ENCODE measurements around the gene ARL15. TPM values are rescaled to one million over a fixed set of nuclear protein-coding genes. Genes with fewer than 3 reads are reported as not detected.
A peak's percentile ranks its signal among the peaks of the same experiment; 100 is the strongest.

ARL15 gene
- total and polyA plus RNA-seq, 2 donors (not counting 3 experiments of a cell fraction or from before 2014, with no cell fraction given): 11.9 to 24.4 TPM

DNA sequence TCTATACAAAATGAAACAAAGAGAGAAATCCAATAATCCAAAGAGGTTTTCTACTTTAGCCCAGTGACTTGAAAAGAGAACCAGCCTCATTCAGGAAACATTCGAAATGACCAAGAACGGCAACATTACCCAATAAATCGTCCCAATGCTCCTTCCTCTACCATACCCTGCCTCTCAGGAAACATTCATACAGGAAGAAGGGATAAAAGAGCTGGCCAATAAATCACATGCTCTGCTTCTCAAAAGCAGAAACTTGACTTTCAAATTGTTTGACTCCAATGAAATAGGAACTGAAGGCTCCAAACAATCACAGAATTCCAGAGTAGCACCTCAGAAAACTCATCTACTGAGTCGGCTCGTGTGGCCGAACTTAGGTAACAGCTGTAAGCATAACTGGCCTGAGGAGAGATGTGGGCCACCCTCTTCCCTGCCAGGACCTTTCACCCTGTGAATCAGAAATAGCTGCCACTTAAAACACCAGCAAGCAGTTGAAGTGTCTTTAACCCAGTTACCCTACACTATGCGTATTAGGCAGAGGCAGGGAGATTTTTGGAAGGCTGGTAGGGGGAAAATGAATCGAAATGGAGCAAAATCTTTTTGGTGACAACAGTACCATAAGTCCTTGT lies 14.6 kb downstream of the ARL15 start:
- BruUV-seq (replicated peaks): no TSS peak
- no peak overlapping the region for H2AFZ ChIP-seq (ENCODE audit: low read depth, low read length)
- TF ChIP-seq POLR2AphosphoS5 (IDR thresholded peaks at IDR 0.05; ENCODE audit: insufficient read depth, low read depth, low read length) (no peak), MYC (IDR thresholded peaks at IDR 0.05; ENCODE audit: low read depth, low read length) (no peak), FOS (IDR thresholded peaks at IDR 0.05; ENCODE audit: borderline replicate concordance, insufficient read depth, low read length) (no peak), GATA2 (IDR thresholded peaks at IDR 0.05; ENCODE audit: insufficient read depth, insufficient read length, low read depth, low read length) (no peak), EZH2 (IDR thresholded peaks at IDR 0.05; ENCODE audit: borderline replicate concordance, low read depth, low read length, severe bottlenecking) (no peak), JUN (IDR thresholded peaks at IDR 0.05; ENCODE audit: borderline replicate concordance, insufficient read depth, insufficient read length, low read depth) (no peak), POLR2A (IDR thresholded peaks at IDR 0.05; ENCODE audit: low read depth, low read length) (no peak)
- TF ChIP-seq, protein P1, sequence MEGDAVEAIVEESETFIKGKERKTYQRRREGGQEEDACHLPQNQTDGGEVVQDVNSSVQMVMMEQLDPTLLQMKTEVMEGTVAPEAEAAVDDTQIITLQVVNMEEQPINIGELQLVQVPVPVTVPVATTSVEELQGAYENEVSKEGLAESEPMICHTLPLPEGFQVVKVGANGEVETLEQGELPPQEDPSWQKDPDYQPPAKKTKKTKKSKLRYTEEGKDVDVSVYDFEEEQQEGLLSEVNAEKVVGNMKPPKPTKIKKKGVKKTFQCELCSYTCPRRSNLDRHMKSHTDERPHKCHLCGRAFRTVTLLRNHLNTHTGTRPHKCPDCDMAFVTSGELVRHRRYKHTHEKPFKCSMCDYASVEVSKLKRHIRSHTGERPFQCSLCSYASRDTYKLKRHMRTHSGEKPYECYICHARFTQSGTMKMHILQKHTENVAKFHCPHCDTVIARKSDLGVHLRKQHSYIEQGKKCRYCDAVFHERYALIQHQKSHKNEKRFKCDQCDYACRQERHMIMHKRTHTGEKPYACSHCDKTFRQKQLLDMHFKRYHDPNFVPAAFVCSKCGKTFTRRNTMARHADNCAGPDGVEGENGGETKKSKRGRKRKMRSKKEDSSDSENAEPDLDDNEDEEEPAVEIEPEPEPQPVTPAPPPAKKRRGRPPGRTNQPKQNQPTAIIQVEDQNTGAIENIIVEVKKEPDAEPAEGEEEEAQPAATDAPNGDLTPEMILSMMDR (IDR thresholded peaks at IDR 0.05; ENCODE audit: extremely low read depth in 1 of 2, insufficient read depth in 1 of 2, low read depth in 1 of 2, low read length in 2 of 2): no peak
- TF ChIP-seq, protein P2, sequence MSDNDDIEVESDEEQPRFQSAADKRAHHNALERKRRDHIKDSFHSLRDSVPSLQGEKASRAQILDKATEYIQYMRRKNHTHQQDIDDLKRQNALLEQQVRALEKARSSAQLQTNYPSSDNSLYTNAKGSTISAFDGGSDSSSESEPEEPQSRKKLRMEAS (IDR thresholded peaks at IDR 0.05; ENCODE audit: insufficient read depth, insufficient read length): no peak
- H3K4me2 ChIP-seq (ENCODE audit: insufficient read depth, low read length): no peak overlapping the region
- H3K79me2 ChIP-seq (ENCODE audit: control insufficient read depth, insufficient read depth, low read length): no peaks in the 10 kb centered on the region
- H3K4me3 ChIP-seq (replicated peaks in 1 of 3; ENCODE audit: insufficient read depth in 1 of 3, low read depth in 1 of 3, low read length in 3 of 3): no peak overlapping the region
- intact Hi-C loops (cut with micrococcal nuclease) (no loop called here), dilution Hi-C loops (cut with MboI; ENCODE audit: extremely low pct_ligation_motif_present, low sequenced_read_pairs) (no loop called here)
- no peak overlapping the region for H3K27ac ChIP-seq (ENCODE audit: insufficient read depth, low read depth, low read length)
- no peaks in the 10 kb centered on the region for H3K9me3 ChIP-seq (replicated peaks; ENCODE audit: control insufficient read depth, insufficient read depth, low read length)
- no peaks in the 10 kb centered on the region for H3K9me1 ChIP-seq (replicated peaks; ENCODE audit: control insufficient read depth, extremely low read depth, insufficient read depth, low read length)
- CTCF ChIA-PET: interaction anchor here (1.0 kb wide), 1 partner anchor 16 kb away, joined by 6 read pairs; no protein-coding TSS in a partner anchor
- peak; percentile 43 for FAIRE-seq
- POLR2A ChIA-PET: interaction anchor here (1.0 kb wide), 1 partner anchor 15 kb away, joined by 3 read pairs; the partner anchor contains the start of gene ARL15
- H3K9ac ChIP-seq (replicated peaks; ENCODE audit: extremely low read depth, insufficient read depth, low read length): no peak overlapping the region
- no peaks in the 10 kb centered on the region for H3K36me3 ChIP-seq (ENCODE audit: control insufficient read depth in 2 of 2, extremely low read depth in 1 of 2, insufficient read depth in 2 of 2, low read length in 2 of 2)
- peak; percentile 25 for DNase-seq (ENCODE audit: low read depth, low spot score)
- peaks cover 2% of the 10 kb centered on the region for H4K20me1 ChIP-seq (replicated peaks; ENCODE audit: control insufficient read depth, extremely low read depth, insufficient read depth, low read length)
- no peaks in the 10 kb centered on the region for H3K27me3 ChIP-seq (ENCODE audit: control insufficient read depth in 2 of 2, insufficient read depth in 2 of 2, low read length in 2 of 2)
- H3K4me1 ChIP-seq (ENCODE audit: control insufficient read depth, extremely low read depth, insufficient read depth, low read length): no peaks in the 10 kb centered on the region

All from endothelial cell of umbilical vein (primary cell).